GM23338 (cell line): ENCODE data around the gene NUP205. TPM values are rescaled to one million over a fixed set of nuclear protein-coding genes. Genes with fewer than 3 reads are reported as not detected.

Experiments
- ATAC-seq: fragments of 200-7000 bp; cut with Tn5 transposase; 3 replicates; pipeline ENCODE4 v1.9.1; 2020
- DNase-seq: peaks from one replicate; pipeline ENCODE4 v3.0.0-alpha.2; 2015; ENCODE audit warnings: low spot score
- H2AFZ ChIP-seq: fragments of 200-600 bp; sonication (generic); 2 replicates; pipeline ENCODE4 v1.8.0; 2016; ENCODE audit warnings: antibody characterized with exemption, mild to moderate bottlenecking, moderate library complexity
- H3F3A ChIP-seq: fragments of 200-600 bp; sonication (generic); replicated peaks from 2 replicates; pipeline ENCODE4 v1.8.0; 2017; ENCODE audit warnings: antibody characterized with exemption, mixed run types, low read depth
- H3K27ac ChIP-seq: fragments of 200-600 bp; sonication (generic); 2 replicates; pipeline ENCODE4 v1.6.1; 2016; ENCODE audit warnings: low read depth
- H3K27me3 ChIP-seq: fragments of 200-600 bp; sonication (generic); 2 replicates; pipeline ENCODE4 v1.8.0; 2016; ENCODE audit warnings: mild to moderate bottlenecking, mixed run types, moderate library complexity; ENCODE audit not compliant: insufficient read depth
- H3K36me3 ChIP-seq: fragments of 200-600 bp; sonication (generic); 2 replicates; pipeline ENCODE4 v1.8.0; 2016; ENCODE audit warnings: mild to moderate bottlenecking; ENCODE audit not compliant: insufficient read depth
- H3K4me1 ChIP-seq: fragments of 200-600 bp; sonication (generic); 2 replicates; pipeline ENCODE4 v1.8.0; 2016; ENCODE audit warnings: mild to moderate bottlenecking, moderate library complexity; ENCODE audit not compliant: insufficient read depth
- H3K4me2 ChIP-seq: fragments of 200-600 bp; sonication (generic); 2 replicates; pipeline ENCODE4 v1.7.1; 2017; ENCODE audit warnings: mixed run types
- H3K4me3 ChIP-seq: fragments of 200-600 bp; sonication (generic); 2 replicates; pipeline ENCODE4 v1.6.1; 2016; ENCODE audit warnings: mixed run types
- H3K79me2 ChIP-seq: fragments of 200-600 bp; sonication (generic); replicated peaks from 2 replicates; pipeline ENCODE4 v1.8.0; 2017; ENCODE audit warnings: mild to moderate bottlenecking; ENCODE audit not compliant: insufficient read depth
- H3K9me2 ChIP-seq: fragments of 200-600 bp; sonication (generic); 2 replicates; pipeline ENCODE4 v1.8.0; 2017; ENCODE audit not compliant: insufficient read depth
- H4K20me1 ChIP-seq: fragments of 200-600 bp; sonication (generic); replicated peaks from 2 replicates; pipeline ENCODE4 v1.8.0; 2017; ENCODE audit warnings: mild to moderate bottlenecking; ENCODE audit not compliant: insufficient read depth
- H3K27ac Mint-ChIP-seq: 2 replicates; pipeline ENCODE4 v1.8.0; 2020; ENCODE audit warnings: inconsistent platforms, mild to moderate bottlenecking, moderate library complexity, mixed read lengths
- H3K27me3 Mint-ChIP-seq: 3 replicates; pipeline ENCODE4 v1.8.0; 2022; ENCODE audit warnings: low read depth, mild to moderate bottlenecking, moderate library complexity, mixed read lengths, inconsistent platforms; ENCODE audit not compliant: insufficient read depth, poor library complexity
- H3K36me3 Mint-ChIP-seq: 3 replicates; pipeline ENCODE4 v1.8.0; 2021; ENCODE audit warnings: low read depth, mild to moderate bottlenecking, inconsistent platforms, moderate library complexity, mixed read lengths
- H3K4me1 Mint-ChIP-seq: 3 replicates; pipeline ENCODE4 v1.8.0; 2020; ENCODE audit warnings: mild to moderate bottlenecking, inconsistent platforms, mixed read lengths
- H3K4me3 Mint-ChIP-seq: 3 replicates; pipeline ENCODE4 v1.8.0; 2021; ENCODE audit warnings: moderate library complexity, mild to moderate bottlenecking, inconsistent platforms, mixed read lengths
- H3K9me3 Mint-ChIP-seq: 3 replicates; pipeline ENCODE4 v1.8.0; 2020; ENCODE audit warnings: moderate library complexity, mild to moderate bottlenecking, inconsistent platforms, mixed read lengths
- ETS1 ChIP-seq: IDR thresholded peaks from 2 replicates; pipeline ENCODE4 v1.6.1; 2016; ENCODE audit warnings: antibody characterized with exemption
- EZH2phosphoT487 ChIP-seq: fragments of 200-600 bp; sonication (generic); IDR thresholded peaks from one replicate; pipeline ENCODE4 v1.8.1; 2018; ENCODE audit warnings: antibody characterized with exemption; ENCODE audit not compliant: unreplicated experiment
- JUNB ChIP-seq: IDR thresholded peaks from one replicate; pipeline ENCODE4 v1.6.1; 2016; ENCODE audit warnings: antibody characterized with exemption; ENCODE audit not compliant: unreplicated experiment
- NANOG ChIP-seq: IDR thresholded peaks from 2 replicates; pipeline ENCODE4 v1.6.1; 2016; ENCODE audit warnings: antibody characterized with exemption, borderline replicate concordance
- POLR2AphosphoS5 ChIP-seq: IDR thresholded peaks from 2 replicates; pipeline ENCODE4 v1.6.1; 2016; ENCODE audit warnings: antibody characterized with exemption, low read depth
- REST ChIP-seq: IDR thresholded peaks from one replicate; pipeline ENCODE4 v1.6.1; 2018; ENCODE audit warnings: antibody characterized with exemption; ENCODE audit not compliant: unreplicated experiment
- STAT1 ChIP-seq: IDR thresholded peaks from one replicate; pipeline ENCODE4 v1.6.1; 2016; ENCODE audit warnings: antibody characterized with exemption; ENCODE audit not compliant: unreplicated experiment
- ZNF114 ChIP-seq: fragments of 250-450 bp; sonication (Bioruptor Pico); IDR thresholded peaks from 2 replicates; pipeline ENCODE4 v1.5.0; 2020; ENCODE audit warnings: mild to moderate bottlenecking, moderate library complexity
- ZNF331 ChIP-seq: fragments of 250-450 bp; sonication (Bioruptor Pico); IDR thresholded peaks from 2 replicates; pipeline ENCODE4 v1.5.0; 2020; ENCODE audit warnings: low read depth, mild to moderate bottlenecking, moderate library complexity
- polyA plus RNA-seq: library from polyadenylated mRNA; unstranded; fragments of >200 nt; fragmentation: Nextera tagmentation; extraction: Ambion mirVana; gene quantifications from 2 replicates; pipeline ENCODE4 v1.2.1, GENCODE V29; 2016
- total RNA-seq: library from RNA; depleted of rRNA; stranded (reverse); fragments of >200 nt; shearing (Covaris generic); gene quantifications from 2 replicates; pipeline ENCODE4 v1.2.3, GENCODE V29; 2014

NUP205 gene
- total and polyA plus RNA-seq, 2 experiments from 2014 or later, result 150 to 212 TPM

DNA sequence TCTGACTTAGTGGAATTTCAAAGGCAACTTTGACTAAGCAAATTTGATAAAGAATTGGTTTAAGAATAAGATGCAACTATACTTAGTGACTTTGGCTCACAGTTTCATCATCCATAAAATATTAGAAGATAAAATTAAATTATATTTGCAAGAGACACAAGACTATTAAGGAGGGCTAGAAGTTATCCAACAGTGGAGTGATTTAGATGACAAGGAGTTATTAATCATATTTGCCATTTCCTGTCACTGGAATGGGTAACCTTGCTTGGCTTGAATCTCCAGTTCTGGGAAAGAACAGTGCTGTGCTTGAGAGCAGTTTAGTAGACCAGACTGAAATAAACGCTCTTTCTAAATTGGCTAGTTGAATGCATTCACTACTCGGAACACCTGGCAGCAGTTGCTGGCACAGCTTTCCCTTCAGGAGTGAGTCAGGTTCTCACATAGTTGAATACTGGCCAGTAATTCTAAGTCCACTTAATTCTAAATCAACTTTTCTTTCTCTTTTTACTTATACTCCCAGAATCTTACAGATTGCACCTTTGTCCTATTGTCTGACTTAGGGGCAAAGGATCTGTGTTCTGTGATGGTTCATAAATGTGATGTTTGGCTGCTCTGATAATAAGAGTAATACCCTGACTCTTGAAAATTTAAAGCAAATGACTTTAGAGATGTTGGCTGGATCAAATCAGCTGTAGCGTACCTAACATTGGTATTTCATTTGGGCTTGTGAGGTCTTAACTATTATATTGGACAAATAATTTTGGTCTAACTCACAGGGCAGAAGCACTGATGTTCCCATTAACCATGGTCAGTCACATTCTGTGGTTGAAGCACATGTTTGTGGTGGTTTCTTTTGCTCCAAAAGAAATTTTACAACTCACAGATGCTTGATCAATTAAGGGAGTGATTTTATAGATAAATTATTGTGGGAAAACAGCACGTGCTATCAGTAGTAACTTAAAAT lies 121.2 kb downstream of the NUP205 start:
- no peak for ATAC-seq
- no peak overlapping the region for H3K27ac Mint-ChIP-seq

DNA sequence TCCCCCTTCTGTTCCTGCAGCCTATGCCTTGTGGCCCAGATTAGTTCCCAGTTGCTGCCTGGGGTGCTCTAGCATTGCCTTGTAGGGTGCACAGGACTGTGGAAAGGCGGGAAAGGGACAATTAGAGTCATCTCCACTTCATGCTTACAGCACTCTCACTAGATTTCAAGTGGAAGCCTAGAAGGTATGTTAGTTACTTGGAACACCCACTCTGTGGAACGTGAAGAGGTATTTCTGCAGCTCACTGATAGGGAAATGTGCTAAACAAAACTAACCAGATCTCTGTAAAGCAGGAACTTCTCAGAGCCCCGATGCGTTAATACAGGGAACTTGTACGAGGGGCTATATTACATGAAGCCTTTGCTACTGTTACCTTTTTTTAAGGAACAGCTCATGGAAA lies 124.0 kb downstream of the NUP205 start:
- Histone ChIP-seq H3K27me3 (no peaks in the 10 kb centered on the region), H3K79me2 (peaks cover 5% of the 10 kb centered on the region; the same call in 1 of the 2 replicates), H2AFZ (no peak overlapping the region), H3K4me2 (no peak overlapping the region), H3F3A (no peaks in the 10 kb centered on the region), H3K36me3 (no peaks in the 10 kb centered on the region), H3K4me1 (peaks cover 3% of the 10 kb centered on the region; the same call in 1 of the 2 replicates), H3K9me2 (no peaks in the 10 kb centered on the region), H3K4me3 (no peak overlapping the region), H3K27ac (no peak overlapping the region), H4K20me1 (no peaks in the 10 kb centered on the region; the same call in 1 of the 2 replicates)
- ATAC-seq (no peak), DNase-seq (no peak)
- Mint-ChIP-seq H3K4me1 (peaks cover 8% of the 10 kb centered on the region; the same call in 2 of the 3 replicates), H3K9me3 (no peaks in the 10 kb centered on the region), H3K27me3 (peaks cover 6% of the 10 kb centered on the region), H3K36me3 (no peaks in the 10 kb centered on the region; the same call in 2 of the 3 replicates), H3K4me3 (no peak overlapping the region), H3K27ac (no peak overlapping the region)
- no peak for TF ChIP-seq ZNF114
- no peak for TF ChIP-seq NANOG
- TF ChIP-seq ETS1, result no peak

More for the DNA sequence above, 121.2 kb downstream of the NUP205 start:
- Histone ChIP-seq H3K27ac (no peak overlapping the region), H3F3A (no peaks in the 10 kb centered on the region), H3K79me2 (peaks cover 16% of the 10 kb centered on the region), H3K9me2 (no peaks in the 10 kb centered on the region), H3K4me3 (no peak overlapping the region), H4K20me1 (no peaks in the 10 kb centered on the region; the same call in 1 of the 2 replicates), H3K4me1 (peaks cover under 1% of the 10 kb centered on the region; the same call in 1 of the 2 replicates), H3K36me3 (no peaks in the 10 kb centered on the region), H2AFZ (no peak overlapping the region), H3K4me2 (no peak overlapping the region), H3K27me3 (no peaks in the 10 kb centered on the region)
- H3K9me3 Mint-ChIP-seq, result no peaks in the 10 kb centered on the region
- DNase-seq, result no peak
- TF ChIP-seq EZH2phosphoT487 (no peak), JUNB (no peak), NANOG (no peak), POLR2AphosphoS5 (no peak), REST (no peak), ZNF331 (CRISPR knock-in tag) (no peak), STAT1 (no peak)
- H3K27me3 Mint-ChIP-seq, result peaks cover 2% of the 10 kb centered on the region
- H3K4me3 Mint-ChIP-seq, result no peak overlapping the region
- H3K36me3 Mint-ChIP-seq, result peaks cover 10% of the 10 kb centered on the region; the same call in 2 of the 3 replicates
- peaks cover 3% of the 10 kb centered on the region; the same call in 1 of the 3 replicates for H3K4me1 Mint-ChIP-seq
